ENCODE measurements around the gene RASL12.
A peak's percentile ranks its signal among the peaks of the same experiment; 100 is the strongest.

The RASL12 gene

DNA sequence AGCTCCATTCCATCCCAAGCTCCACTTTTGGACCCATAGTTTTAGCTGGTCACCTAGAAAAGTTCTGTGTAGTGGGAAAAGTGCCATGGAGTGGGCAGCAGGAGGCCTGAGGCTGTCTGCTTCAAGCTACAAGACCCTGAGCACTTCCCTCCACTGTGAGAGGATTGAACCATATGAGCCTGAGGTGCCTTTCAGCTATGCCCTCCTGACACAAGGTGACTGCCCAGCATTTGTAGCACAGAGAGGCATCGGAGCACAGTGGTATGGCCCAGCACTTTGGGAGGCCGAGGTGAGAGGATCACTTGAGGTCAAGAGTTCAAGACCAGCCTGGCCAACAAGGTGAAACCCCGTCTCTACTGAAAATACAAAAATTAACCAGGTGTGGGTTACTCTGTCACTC lies 4.8 kb upstream of the RASL12 start:
- no peak for FAIRE-seq

DNA sequence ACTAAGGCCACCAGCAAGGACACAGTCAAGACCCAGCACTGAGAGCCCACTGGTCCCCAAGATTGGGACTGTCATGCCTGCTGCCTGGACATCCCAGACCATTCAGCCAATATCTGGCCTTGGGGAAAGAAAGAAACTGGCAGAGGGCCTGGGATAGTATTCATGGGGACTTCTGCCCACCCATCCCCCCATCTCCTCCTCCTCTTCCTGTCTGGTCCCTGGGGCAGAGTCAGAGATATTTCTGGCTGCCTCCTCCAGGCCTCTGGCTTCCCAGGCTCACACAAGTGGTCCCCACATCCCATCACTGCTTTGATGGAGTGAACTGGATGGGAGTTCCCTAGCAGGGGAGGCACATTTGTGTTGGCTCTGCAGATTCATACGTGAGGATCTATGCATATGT lies 4.2 kb upstream of the RASL12 start:
- no peak for FAIRE-seq

DNA sequence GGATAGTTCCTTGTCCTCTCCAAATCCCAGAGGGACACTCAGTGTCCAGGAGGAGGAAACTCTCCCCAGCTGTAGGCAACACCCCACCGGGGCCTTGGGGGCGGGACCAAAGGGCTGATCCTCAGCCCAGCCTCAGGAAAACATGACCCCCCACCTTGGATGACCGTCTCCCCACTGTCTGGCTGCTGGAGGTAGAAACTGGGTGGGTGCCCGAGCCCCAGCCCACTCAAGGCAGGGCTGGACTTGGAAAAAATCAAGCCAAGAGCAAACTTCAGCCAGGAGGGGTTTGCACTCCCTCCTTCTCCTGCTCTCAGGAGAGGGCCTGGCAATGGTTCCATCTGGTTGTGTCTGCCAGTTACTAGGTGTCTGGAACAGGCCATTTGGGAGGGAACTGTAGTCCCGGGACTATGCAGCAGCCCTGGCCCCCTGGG lies 3.6 kb upstream of the RASL12 start:
- FAIRE-seq: no peak

DNA sequence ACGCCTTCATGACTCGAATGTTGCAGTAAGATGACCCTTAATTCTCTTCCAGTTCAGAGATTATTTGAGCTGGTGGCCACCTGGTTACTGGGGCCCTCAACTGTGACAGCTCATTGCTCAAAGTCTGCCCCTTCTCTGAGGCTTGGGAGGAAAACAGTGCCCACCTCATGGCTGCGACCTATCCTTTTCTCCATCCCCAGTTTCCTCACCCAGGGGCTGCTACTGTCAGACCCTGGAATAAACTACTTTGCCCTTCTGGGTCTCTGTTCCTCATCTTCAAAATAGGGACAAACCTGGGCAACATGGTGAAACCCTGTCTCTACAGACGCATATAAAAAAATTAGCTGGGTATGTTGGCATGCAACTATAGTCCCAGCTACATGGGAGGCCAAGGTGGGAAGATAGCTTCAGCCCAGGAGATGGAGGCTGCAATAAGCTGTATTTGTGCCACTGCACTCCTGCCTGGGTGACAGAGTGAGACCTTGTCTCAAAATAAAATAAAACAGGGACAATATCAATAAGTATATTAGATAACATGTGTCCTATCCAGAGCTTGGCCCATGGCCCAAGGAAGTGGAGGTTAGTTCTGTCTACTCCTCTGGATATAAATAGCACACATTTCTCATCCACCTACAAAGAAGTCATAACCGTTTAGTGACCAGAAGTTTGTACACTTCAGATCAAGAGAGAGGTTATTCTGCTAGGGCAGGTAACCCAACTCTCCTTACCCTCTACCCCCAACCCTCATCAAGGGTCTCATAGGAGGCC lies 2.2 kb upstream of the RASL12 start:
- no peak for FAIRE-seq

DNA sequence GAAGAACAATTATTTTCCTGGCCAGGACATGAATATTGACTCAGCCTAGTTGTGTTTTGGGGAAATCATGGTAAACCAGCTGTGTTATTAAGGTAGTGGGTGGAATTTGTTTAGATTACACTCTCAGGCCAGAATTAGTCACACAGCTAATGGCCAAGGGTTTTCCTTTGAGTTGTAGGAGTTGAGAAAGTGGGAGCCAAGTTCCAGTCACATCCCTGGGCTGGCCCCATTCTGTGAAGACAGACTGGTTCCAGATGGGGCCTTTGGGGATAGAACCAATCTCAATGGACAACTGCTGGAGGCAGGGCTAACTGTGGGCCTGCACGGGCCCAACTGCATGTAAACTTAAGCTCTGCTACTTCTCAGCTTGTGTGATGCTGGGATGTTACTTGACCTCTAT lies 1.4 kb upstream of the RASL12 start:
- FAIRE-seq: no peak

DNA sequence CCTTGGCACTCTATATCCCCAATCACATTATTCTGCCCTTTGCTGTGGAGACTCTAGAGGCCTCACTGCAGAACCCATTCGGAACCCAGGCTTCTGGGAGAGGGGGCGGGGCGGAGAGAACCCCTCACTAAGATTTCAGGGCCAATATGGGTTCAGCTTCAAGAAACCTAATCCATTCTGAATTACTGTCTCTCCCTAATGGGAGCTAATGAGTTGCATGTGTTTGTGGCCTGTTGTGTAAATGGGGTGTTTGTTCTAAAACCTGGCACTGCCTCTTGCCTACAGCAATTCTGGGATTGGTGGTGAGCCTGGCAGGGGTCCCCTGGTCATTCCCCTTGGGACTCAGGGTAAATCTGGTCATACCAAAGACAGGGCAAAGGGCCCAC lies 605 bp upstream of the RASL12 start:
- no peak for FAIRE-seq

DNA sequence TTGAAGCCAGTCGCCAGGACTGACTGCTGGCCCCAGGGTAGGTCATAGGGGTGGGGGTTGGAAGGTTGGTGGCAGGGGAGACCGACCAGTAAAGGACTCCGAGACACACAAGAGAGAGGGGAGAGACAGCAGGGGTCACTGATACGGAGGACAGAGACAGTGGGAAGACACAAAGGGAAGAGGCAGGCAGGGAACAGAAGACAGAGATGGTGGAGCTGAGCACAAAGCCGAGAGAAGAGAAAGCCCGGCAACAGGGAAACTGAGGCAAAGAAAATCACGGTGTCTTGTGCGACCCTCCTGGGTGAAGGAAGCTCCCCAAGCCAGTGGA lies 510 bp downstream of the RASL12 start:
- no peak for FAIRE-seq

DNA sequence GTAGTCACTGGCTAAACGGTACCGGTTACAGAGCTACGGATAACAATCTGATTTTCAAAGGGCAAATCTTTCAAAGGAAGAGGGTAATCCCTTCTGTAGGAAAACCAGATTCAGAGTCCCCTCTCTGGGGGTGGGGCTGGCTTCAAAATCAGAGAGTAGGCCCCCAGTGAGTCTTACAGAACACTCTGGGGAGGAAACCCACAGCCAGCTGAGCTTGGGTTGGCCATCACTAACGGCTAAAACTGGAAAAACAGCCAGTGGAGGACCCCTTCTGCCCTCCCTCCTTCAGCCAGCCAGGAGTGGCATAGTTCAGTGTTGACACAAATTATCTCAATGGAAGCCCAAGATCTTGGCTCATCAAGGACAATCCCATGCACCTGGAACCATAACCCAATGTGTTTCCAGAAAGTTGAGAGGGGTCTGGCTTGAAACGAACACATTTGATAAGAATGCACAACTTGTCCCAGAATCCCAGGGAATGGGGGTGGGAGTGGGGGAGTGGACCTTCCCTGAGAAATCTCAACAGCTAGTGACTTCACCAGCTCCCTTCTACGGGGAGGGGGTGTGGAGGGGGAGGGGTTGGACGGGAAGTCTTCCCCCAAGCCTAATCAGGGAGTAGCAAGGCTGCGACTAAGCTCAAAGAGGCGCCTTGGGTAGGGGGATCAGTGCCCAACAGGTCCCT lies 1.0 kb downstream of the RASL12 start:
- FAIRE-seq: no peak

DNA sequence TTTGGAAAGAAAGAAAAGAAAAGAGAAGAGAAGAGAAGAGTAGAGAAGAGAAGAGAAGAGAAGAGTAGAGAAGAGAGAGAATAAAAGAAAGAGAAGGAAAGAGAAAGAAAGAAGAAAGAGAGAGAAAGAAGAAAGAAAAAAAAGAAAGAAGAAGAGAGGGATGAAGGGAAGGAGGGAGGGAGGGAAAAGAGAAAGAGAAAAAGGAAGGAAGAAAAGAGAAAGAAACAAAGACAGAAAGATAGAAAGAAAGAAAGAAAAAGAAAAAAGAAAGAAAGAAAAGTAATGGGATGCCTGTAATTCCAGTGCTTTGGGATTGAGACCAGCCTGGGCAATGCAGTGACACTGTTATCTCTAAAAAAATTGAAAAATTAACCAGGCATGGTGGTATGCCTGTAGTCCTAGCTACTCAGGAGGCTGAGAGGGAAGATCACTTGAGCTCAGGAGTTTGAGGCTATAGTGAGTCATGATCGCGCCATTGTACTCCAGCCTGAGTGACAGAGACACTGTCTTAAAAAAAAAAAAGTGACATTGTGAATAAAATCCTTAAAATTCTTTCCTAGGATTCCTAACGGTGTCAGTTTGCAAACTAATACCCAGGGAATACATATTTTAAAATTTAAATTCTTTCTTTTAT lies 1.7 kb downstream of the RASL12 start:
- no peak for FAIRE-seq

DNA sequence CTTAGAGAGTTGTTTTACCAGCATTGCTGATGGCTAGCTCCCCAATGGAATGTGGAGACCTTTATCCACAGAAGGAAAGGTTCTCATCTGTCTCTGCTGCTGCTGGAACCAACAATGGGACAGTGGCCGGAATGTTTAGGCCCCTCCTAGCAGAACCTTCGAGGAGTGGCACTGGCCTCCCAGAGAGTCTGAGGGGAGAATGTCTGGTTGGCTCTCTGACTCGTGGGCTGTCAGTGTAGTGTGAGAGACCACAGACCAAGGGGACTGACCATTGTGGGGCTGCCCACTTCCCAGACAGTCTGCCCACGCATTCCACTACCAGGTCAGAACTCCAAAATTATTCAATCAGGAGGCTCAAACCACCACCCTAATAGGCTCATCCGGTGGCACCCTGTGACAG lies 5.1 kb downstream of the RASL12 start:
- no peak for FAIRE-seq

DNA sequence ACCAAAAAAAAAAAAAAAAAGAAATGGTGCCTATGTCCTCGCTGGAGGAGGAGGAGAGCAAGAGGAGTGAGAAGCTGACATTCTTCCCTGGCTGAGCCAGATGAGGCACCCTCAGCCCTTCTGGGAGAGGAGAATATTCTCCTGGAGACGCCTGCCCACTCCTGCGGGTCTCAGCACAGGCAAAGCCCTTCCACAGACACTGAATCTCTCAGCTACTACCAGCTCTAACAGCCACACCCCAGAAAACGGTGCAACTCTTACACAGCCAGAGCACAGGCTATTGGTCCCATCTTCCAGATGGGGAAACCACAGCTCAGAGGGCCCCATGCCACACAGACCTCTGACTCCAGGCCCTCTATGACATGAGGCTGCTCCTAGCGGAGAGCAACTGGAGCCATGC lies 5.7 kb downstream of the RASL12 start:
- FAIRE-seq: no peak

DNA sequence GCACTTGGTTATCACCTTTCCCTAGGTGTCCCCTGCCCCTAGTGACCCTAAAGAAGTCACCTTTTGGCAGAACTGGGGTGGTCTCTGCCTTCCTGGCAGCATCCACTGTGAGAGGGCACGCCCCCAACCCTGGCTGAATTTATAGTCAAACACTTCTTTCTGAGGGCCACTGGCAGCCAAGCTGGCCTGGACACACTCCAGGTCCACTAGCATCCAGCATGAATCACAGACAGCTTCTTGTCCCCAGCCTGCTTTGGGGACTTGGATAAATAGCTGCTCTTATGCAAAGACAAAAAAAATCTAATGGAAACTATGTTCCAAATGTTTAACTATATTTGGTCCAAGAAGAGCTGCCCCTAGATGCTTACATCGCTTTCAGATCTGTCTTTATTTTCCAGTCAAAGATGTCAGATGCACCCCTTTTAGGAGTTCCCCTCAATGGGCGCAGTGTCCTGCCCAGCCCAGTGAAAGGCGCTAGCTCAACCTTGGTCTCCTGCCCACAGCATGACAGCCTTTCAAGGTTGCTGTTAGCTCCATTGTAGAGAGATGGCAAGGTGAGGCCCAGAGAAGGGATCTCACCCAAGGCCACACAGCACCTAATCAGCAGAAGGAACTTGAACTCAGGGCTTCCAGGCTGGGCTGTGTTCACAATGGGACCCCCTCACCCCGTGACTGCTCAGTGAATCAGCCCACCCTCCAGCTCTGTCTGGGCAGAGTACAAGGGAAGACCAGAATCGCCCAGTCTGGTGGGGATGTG lies 7.0 kb downstream of the RASL12 start:
- no peak for FAIRE-seq

DNA sequence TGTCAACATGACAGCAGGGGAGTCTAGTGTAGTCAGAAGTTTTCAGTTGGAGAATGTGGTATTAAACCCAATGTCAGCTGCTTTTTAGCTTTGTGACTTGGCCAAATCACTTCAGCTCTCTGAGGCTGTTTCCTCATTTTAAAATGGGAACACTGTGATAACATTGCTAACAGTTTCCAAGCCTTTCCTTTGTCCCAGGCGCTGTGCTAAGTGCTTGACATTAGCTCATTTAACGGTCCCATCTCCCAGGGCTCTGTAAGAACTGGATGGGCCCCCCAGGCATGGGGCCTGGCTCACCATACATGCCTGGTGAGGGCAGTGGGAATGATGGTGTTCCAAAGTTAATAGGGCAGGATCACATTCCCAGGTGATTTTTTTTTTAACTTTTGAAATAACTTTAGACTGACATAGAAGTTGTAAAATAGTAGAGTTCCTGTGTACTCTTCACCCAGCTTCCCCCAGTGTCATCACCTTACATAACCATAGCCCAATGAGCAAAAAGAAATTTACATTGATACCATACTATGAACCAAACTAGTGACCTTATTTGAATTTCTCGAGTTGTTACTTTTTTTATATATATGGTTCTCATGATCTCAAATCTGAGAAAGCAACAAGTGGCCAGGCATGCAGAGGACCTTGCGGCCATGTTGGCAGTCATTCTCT lies 7.7 kb downstream of the RASL12 start:
- no peak for FAIRE-seq

DNA sequence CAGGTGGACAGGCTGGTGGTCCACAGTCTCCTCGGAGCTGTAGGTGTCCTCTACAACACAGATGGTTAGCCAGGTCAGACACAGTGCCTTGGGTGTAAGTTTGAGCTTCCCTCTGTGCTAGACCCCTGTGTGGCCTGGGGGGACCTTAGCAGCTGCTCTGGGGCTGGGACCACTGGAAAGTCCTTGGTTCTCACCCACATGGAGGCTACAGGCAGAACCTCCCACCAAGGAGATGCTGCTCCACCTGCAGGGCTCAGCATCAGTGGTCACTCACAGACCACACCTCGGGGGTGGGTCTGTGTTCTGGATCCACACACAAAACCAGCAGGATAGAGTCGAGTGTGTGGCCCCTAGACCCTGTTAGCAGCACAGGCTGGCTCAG lies 8.4 kb downstream of the RASL12 start:
- no peak for FAIRE-seq

DNA sequence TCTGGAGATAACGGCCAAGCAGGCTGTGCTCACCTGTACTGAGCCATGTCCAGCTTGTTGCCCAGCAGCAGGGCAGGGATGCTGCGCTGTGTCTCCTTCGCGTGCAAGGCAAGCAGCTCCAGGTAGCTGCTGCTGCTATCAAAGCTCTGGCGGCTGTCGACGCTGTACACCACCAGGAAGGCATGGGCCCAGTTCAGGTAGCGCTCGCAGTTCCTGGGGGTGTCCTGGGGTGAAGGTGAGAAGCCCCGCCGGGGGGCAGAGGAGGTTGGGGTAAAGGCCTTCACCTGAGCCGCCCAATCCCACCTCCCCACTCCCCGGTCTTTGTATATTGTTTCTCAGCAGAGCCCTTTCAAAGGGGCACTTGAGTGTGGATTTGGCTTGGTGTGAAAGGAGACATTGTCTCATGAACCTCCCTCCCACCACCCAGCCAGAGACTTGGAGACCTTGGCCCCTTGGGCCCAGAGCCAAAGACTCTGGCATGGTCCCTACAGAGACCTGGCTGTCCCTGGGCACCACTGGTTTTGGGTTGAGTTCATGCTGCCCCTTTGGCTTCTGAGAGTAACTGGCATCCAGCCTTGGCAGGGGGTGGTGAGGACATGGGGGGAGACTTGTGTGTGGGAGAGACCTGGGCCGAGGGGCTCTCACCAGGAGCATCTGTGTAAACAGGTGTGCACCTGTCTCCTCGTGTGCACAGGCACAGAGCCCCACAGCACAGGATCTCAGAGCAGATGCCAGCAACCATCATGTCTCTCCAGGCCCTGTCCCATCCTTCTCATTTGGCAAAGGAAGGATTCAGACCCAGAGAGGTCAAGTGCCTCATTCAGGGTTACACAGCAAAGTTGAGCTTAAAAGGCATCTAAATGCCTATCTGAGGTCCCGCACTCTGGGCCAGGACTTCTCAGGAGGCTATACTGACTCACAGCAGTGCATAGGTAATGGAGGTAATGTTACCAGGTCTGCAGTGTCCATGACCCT lies 9.1 kb downstream of the RASL12 start:
- no peak for FAIRE-seq

DNA sequence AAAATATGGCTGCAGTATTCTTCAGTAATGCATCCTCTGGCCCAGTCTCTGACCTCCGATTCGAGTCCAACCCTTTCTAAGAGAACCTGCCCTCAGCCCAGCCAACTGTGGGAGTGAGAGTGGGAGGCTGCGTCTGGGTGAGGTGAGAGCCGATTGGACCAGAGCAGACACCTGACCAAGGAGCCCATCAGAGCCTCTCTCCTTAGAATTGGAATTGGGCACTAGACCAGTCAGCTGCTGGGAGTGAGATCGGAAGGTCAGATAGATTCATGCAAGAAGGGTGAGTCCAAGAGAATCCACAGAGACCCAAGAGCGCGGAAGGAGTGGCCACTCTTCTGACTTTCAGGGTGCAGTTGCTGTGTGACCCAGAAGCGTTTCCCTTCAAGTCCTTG lies 10.2 kb downstream of the RASL12 start:
- no peak for FAIRE-seq

DNA sequence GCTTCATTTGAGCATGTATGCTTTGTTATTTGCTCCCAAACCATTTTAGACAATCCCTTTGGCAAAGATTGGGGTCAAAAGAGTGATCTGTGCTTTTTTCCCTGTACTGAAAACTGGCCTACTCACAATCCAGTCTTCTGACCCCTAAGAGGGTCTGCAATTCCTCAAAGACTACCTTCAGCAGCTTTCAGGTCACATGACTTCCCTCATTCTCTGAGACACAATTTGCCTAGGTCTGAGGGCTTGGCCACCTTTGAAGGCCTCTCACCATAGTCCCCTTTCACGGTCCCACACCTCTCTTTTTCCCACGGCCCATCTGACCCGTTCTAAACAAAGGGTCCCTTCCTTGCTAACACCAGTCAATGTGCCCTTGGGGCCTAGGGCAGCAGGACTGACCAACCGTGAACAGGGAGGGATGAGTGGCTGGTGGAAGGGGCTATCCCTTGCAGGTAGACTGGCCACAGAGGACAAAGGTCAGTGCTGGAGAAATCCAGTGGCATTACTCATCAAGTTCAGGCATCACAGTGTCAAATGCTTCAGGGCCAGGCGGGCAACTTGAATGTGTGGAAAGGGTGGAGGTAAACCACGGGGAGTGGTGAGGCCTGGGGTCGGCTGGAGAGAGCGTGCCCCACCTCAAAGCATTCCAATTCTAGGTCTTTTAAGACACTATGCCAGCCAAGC lies 10.8 kb downstream of the RASL12 start:
- FAIRE-seq: no peak

DNA sequence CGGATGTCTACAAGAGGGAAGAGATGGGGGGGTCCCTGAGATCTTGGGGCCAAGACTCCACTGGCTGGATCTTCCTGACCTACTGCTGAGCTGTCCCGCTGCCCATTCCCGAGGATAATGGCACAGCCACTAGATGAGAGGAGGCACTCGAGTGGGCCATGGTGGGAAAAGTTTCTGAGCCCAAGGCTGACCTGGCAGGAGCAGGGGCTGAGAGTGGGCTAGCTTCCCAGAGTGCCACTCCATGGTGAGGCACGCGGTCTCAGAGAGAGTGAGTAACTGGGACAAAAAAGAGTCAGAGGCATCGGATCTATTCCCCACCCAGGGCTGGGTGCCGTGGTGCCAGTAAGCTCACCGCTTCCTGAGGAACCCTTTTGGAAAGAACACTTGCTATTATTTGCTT lies 11.7 kb downstream of the RASL12 start:
- no peak for FAIRE-seq

DNA sequence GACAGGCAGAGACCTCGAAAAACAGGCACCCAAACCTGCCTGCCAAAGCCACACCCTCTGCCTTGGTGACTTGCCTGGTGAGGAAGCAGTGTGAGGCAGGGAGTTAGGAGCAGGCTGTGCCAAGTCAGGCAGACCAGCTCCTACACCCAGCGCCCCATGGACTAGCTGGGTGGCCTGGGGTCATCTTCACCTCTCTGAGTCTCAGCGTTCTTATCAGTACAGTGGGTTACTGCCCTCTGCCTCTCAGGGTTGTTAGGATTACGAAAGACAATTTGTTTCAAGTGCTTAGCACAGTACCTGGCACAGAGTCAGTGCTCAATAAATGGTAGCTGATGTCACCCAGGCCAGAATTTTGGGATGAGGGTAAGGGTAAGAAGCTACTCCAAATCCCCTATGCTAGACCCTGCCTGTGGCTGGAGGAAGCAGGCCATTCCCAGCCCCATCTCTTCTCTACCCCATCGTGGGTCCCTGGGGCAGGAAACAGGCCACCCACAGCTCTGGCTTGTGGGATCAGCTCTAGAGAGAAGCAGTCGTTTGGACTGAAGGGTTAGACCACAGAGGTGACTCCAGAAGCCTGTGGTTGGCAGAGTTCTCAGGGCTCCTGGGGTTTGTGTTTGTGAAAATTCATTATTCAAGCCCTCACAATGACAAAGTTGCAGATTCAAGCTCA lies 12.5 kb downstream of the RASL12 start:
- no peak for FAIRE-seq

DNA sequence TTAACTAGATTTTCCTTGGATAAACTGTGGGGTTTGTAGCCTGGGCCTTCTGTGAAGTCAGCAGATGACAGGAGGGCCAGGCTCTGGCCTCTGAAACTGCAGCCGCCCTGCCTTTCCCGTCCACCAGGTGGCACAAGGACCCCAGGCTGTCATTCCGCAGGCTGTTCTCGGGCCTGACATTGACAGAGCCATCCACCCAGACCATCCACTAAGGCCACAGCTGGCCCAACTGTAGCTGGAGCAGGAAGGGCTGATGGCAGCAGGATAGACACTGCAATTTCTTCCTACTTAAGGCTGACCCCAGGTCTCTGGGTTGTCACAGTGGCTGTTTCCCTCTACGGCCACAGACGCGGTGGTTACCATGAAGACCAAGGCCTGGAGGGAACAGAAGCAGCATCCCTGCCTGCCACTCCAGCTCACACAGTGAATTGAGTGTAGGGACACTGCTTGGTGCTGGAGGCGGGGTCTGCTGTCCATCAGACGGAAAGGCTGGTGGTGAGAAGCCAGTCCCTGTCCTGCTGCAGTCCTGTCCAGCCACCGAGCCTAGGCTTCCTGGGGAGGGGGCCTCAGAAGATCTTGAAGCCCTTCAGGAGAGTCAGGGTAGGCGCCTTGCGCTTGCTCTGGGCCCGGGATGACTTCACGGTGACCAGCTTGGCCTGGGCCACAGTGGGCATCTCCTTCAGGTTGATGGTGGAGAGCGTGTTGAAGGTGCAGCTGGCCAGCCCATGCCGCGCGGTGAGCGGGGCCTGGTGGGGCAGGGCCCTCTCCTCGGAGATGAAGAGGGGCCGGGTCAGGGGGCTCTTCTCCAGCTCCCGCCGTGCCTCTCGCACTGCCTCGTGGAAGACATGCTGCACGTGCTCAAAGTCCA lies 13.2 kb downstream of the RASL12 start:
- peak; percentile 63 for FAIRE-seq
